Measurements from ENCODE around the gene IGSF6. TPM values are rescaled to one million over a fixed set of nuclear protein-coding genes. Genes with fewer than 3 reads are reported as not detected.

Gene IGSF6
- total and polyA plus RNA-seq, 9 of the 15 experiments (the other 6 are each of a cell fraction or from before 2014, with no cell fraction given): 0.07 TPM; not detected in 8

DNA sequence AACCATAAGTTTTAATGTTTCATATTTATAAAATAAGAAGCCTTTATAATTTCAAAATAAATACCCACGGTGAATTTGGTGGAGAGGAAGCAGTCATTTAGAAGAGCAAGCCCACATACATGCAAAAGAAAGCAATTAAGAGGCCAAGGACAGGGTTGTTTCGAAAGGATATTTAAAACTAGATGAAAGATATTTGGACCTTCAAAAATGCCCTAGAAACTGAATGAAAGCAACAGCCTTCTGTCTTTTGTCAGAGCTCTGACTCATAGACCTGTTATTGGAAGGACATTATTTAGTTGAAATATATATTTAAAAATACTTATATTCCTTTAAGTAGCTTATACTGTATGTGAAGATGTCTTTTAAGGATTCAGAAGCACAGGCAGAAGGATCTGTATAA is 61.6 kb downstream of the IGSF6 start:
- Histone ChIP-seq H3K4me3 (no peak overlapping the region), H3K36me3 (ENCODE audit: control insufficient read depth, insufficient read depth, low read length) (no peaks in the 10 kb centered on the region), H3K4me2 (ENCODE audit: insufficient read depth, low read length) (no peak overlapping the region), H3K27ac (ENCODE audit: extremely low read depth, low read depth, low read length) (no peak overlapping the region), H4K20me1 (replicated peaks; ENCODE audit: control insufficient read depth, insufficient read depth, low read length) (no peaks in the 10 kb centered on the region), H2AFZ (ENCODE audit: low read depth, low read length) (no peak overlapping the region), H3K4me1 (replicated peaks in 1 of 2; ENCODE audit: control insufficient read depth in 2 of 2, insufficient read depth in 2 of 2, low read length in 2 of 2) (no peaks in the 10 kb centered on the region; a peak in 1 of 5 replicates), H3K9ac (ENCODE audit: insufficient read depth in 1 of 2, low read depth in 2 of 2, low read length in 2 of 2) (no peak overlapping the region), H3K79me2 (ENCODE audit: control insufficient read depth, insufficient read depth, low read length) (no peaks in the 10 kb centered on the region), H3K9me1 (ENCODE audit: control insufficient read depth, insufficient read depth, low read length) (no peaks in the 10 kb centered on the region), H3K27me3 (ENCODE audit: control insufficient read depth in 2 of 2, insufficient read depth in 2 of 2, low read length in 2 of 2) (peaks cover 0 to 2% of the 10 kb centered on the region in 2 experiments; a peak in 2 of 5 replicates), H3K9me3 (replicated peaks; ENCODE audit: control insufficient read depth, insufficient read depth, low read depth, low read length) (no peaks in the 10 kb centered on the region)
- no peak for ATAC-seq
- 19% methylated on average over 2 of the region's 2 CpGs for WGBS (ENCODE audit: insufficient coverage, low coverage, missing lambda C conversion rate)
- no peak for TF ChIP-seq CHD4 (IDR thresholded peaks at IDR 0.05; ENCODE audit: insufficient read depth, insufficient replicate concordance, low read depth, low read length, poor library complexity, severe bottlenecking)
- TF ChIP-seq ZBTB1 (CRISPR knock-in tag; IDR thresholded peaks at IDR 0.05; ENCODE audit: borderline replicate concordance, low read depth): no peak
- TF ChIP-seq ZKSCAN1 (IDR thresholded peaks at IDR 0.05; ENCODE audit: low read depth, low read length): no peak
- no peak for TF ChIP-seq FOXA1 (IDR thresholded peaks at IDR 0.05; ENCODE audit: borderline replicate concordance)
- TF ChIP-seq, protein P1, sequence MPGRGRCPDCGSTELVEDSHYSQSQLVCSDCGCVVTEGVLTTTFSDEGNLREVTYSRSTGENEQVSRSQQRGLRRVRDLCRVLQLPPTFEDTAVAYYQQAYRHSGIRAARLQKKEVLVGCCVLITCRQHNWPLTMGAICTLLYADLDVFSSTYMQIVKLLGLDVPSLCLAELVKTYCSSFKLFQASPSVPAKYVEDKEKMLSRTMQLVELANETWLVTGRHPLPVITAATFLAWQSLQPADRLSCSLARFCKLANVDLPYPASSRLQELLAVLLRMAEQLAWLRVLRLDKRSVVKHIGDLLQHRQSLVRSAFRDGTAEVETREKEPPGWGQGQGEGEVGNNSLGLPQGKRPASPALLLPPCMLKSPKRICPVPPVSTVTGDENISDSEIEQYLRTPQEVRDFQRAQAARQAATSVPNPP (IDR thresholded peaks at IDR 0.05; ENCODE audit: borderline replicate concordance, insufficient read depth, insufficient read length): no peak
- TF ChIP-seq NEUROD1 (IDR thresholded peaks at IDR 0.05; ENCODE audit: borderline replicate concordance, low read depth, low read length, partially characterized antibody): no peak
- TF ChIP-seq NCOA4 (IDR thresholded peaks at IDR 0.05; ENCODE audit: partially characterized antibody): no peak
- TF ChIP-seq FOXJ2 (tag; IDR thresholded peaks at IDR 0.05): no peak
- no peak for TF ChIP-seq ZNF586 (CRISPR knock-in tag; conservative IDR thresholded peaks at IDR 0.05)
- no peak for TF ChIP-seq ZNF224 (CRISPR knock-in tag; IDR thresholded peaks at IDR 0.05)
- in situ Hi-C loops (cut with MboI) (loop anchor here (25.0 kb wide), 1 partner anchor 972 kb away; no protein-coding TSS in a partner anchor), intact Hi-C loops (cut with micrococcal nuclease) (no loop called here)
- ChIA-PET CTCF (ENCODE audit: low intra/inter-chr PET ratio) (no interaction called here), POLR2A (interaction anchor here (1.2 kb wide), 2 partner anchors 11 to 74 kb away, joined by 3 to 4 read pairs; no protein-coding TSS in a partner anchor)
- FAIRE-seq: no peak
- BruUV-seq (replicated peaks): no TSS peak
- no peak for DNase-seq (ENCODE audit: extremely low read depth in 1 of 4, low spot score in 3 of 4)
